HG03280 (cell line): ENCODE measurements around the gene NDST1.

Source experiments
- ATAC-seq: cut with Tn5 transposase; IDR thresholded peaks from one replicate; pipeline ENCODE4 v1.9.1; 2021; ENCODE audit warnings: mild to moderate bottlenecking, moderate library complexity; ENCODE audit not compliant: unreplicated experiment

Gene NDST1

GRCh38 chr5:150601491-150602345, 93.8 kb downstream of the NDST1 start:
- ATAC-seq, result no peak

- ATAC-seq, result no peak
Observed at GRCh38 chr5:150603052-150603451, 95.1 kb downstream of the NDST1 start.

- no peak for ATAC-seq
Observed at GRCh38 chr5:150603491-150603890, 95.6 kb downstream of the NDST1 start.

- ATAC-seq, result no peak
Observed at GRCh38 chr5:150604010-150604409, 96.1 kb downstream of the NDST1 start.

- no peak for ATAC-seq
Observed at GRCh38 chr5:150604894-150605440, 97.0 kb downstream of the NDST1 start.

GRCh38 chr5:150605546-150605945, 97.6 kb downstream of the NDST1 start:
- ATAC-seq, result no peak

- ATAC-seq, result no peak
Observed at GRCh38 chr5:150606476-150606875, 98.5 kb downstream of the NDST1 start.

GRCh38 chr5:150607105-150607504, 99.2 kb downstream of the NDST1 start:
- ATAC-seq, result no peak
